ENCODE measurements around the gene ANO9. TPM values are rescaled to one million over a fixed set of nuclear protein-coding genes. Genes with fewer than 3 reads are reported as not detected.
"Not testable (repeated sequence)": the region's sequence is repeated elsewhere in the genome, so short reads cannot be mapped to it uniquely, and the experiment has no call there.

Gene ANO9
- total and polyA plus RNA-seq, 10 donors: 10.2 to 53.8 (median 26.3) TPM

GRCh38 chr11:471468-472145, 29.8 kb upstream of the ANO9 start:
- peak overlapping the region in 3 of 8 donors; percentile 79 to 85 (median 84) for H3K27ac ChIP-seq
- no peak overlapping the region for H3K4me3 ChIP-seq
- intact Hi-C loops (cut with DNase I; ENCODE audit: low total_unique reads): no loop called here
- peaks cover 0 to 20% (median 11%) of the 10 kb centered on the region in 6 donors for H3K4me1 ChIP-seq
- TF ChIP-seq POLR2AphosphoS5 (IDR thresholded peaks at IDR 0.05): no peak
- no peak for TF ChIP-seq POLR2A (IDR thresholded peaks at IDR 0.05)
- TF ChIP-seq, protein P1, sequence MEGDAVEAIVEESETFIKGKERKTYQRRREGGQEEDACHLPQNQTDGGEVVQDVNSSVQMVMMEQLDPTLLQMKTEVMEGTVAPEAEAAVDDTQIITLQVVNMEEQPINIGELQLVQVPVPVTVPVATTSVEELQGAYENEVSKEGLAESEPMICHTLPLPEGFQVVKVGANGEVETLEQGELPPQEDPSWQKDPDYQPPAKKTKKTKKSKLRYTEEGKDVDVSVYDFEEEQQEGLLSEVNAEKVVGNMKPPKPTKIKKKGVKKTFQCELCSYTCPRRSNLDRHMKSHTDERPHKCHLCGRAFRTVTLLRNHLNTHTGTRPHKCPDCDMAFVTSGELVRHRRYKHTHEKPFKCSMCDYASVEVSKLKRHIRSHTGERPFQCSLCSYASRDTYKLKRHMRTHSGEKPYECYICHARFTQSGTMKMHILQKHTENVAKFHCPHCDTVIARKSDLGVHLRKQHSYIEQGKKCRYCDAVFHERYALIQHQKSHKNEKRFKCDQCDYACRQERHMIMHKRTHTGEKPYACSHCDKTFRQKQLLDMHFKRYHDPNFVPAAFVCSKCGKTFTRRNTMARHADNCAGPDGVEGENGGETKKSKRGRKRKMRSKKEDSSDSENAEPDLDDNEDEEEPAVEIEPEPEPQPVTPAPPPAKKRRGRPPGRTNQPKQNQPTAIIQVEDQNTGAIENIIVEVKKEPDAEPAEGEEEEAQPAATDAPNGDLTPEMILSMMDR (IDR thresholded peaks at IDR 0.05 in 8 of 11, conservative IDR thresholded peaks at IDR 0.05 in 3 of 11): no peak
- no peak for DNase-seq
- H3K27me3 ChIP-seq (replicated peaks in 1 of 7): no peaks in the 10 kb centered on the region
- no peaks in the 10 kb centered on the region for H3K36me3 ChIP-seq
- H3K9me3 ChIP-seq: no peaks in the 10 kb centered on the region
- 94 to 97% (median 95%) methylated on average over 54 to 61 of the region's 61 CpGs for WGBS, 5 donors

DNA sequence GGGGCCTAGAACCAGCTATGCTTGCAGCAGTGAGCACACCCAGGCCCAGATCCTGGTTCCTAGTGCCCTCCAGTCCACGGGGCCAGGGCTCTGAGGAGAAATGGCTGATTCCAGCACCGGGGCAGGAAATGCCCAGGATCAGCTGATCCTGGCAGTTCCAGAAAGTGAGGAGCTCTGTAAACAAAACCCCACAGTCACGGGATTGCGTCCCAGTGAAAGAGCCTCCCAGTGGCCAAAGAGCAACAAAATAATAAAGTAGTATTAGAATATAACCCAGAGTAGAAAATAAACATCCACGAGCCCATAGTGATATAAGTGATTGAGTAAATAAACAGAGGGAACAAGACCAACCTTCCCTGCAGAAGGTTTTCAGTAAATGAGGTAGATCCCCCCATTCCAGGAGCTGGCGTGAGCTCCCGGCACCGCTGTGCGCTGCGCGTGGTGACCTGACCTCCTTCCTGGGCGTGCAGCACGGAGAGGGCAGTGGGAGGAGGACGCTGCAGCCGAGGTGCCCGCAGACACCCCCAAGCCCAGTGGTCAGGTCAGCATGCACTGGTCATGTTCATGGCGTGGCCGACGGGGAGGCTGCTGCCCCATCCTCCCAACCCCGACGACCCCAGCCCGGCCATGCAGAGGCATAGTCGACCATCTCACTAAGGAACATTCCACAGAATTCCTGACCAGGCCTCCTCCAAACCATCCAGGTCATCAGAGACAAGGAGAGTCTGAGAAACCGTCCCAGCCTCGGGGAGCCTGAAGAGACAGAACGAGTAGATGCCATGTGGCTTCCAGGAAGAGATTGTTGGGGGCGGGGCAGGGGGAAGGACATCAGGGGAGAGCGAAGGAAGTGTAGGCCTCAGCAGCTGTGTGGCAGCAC, 28.1 kb upstream of the ANO9 start:
- 73 to 82% (median 80%) methylated on average over 21 to 28 of the region's 28 CpGs for WGBS, 5 donors
- peak overlapping the region in 1 of 8 donors; percentile 11 for H3K4me3 ChIP-seq

GRCh38 chr11:469026-469683, 27.3 kb upstream of the ANO9 start:
- Histone ChIP-seq H3K36me3 (peaks cover 0 to 12% (median 0%) of the 10 kb centered on the region in 6 donors), H3K4me3 (peak overlapping the region in 1 of 8 donors; percentile 11), H3K4me1 (peaks cover 0 to 29% (median 11%) of the 10 kb centered on the region in 6 donors), H3K27ac (peak overlapping the region in 7 of 8 donors; percentile 74 to 85 (median 80))
- intact Hi-C loops (cut with DNase I; ENCODE audit: low total_unique reads); DNase-seq; H3K27me3 ChIP-seq (replicated peaks in 1 of 7); H3K9me3 ChIP-seq: not testable (repeated sequence)
- 73 to 78% (median 74%) methylated on average over 18 to 19 of the region's 19 CpGs for WGBS, 5 donors

More for the DNA sequence above, 28.1 kb upstream of the ANO9 start:
- Histone ChIP-seq H3K36me3 (peaks cover 0 to 4% (median 0%) of the 10 kb centered on the region in 6 donors), H3K27ac (peak overlapping the region in 7 of 8 donors; percentile 74 to 85 (median 80)), H3K27me3 (replicated peaks in 1 of 7) (no peaks in the 10 kb centered on the region), H3K9me3 (no peaks in the 10 kb centered on the region), H3K4me1 (peaks cover 0 to 29% (median 11%) of the 10 kb centered on the region in 6 donors)
- intact Hi-C loops (cut with DNase I; ENCODE audit: low total_unique reads): no loop called here
- TF ChIP-seq, protein P1 (IDR thresholded peaks at IDR 0.05 in 8 of 11, conservative IDR thresholded peaks at IDR 0.05 in 3 of 11): peak in 3 of 11 experiments; percentile 6 to 17 (median 15)
- no peak for TF ChIP-seq POLR2A (IDR thresholded peaks at IDR 0.05)
- TF ChIP-seq POLR2AphosphoS5 (IDR thresholded peaks at IDR 0.05): peak; percentile 63 to 66 (median 66)
- peak; percentile 76 for DNase-seq

- H3K27me3 ChIP-seq (replicated peaks in 1 of 7): no peaks in the 10 kb centered on the region
- 82 to 93% (median 84%) methylated on average over 6 of the region's 6 CpGs for WGBS, 5 donors
- no peak overlapping the region for H3K4me3 ChIP-seq
- H3K27ac ChIP-seq: peak overlapping the region in 4 of 8 donors; percentile 32 to 85 (median 78)
- no peaks in the 10 kb centered on the region for H3K9me3 ChIP-seq
- intact Hi-C loops (cut with DNase I; ENCODE audit: low total_unique reads): no loop called here
- TF ChIP-seq, protein P1 (IDR thresholded peaks at IDR 0.05 in 8 of 11, conservative IDR thresholded peaks at IDR 0.05 in 3 of 11): no peak
- TF ChIP-seq POLR2AphosphoS5 (IDR thresholded peaks at IDR 0.05) (no peak), POLR2A (IDR thresholded peaks at IDR 0.05) (no peak)
- H3K4me1 ChIP-seq: peaks cover 0 to 29% (median 11%) of the 10 kb centered on the region in 6 donors
- H3K36me3 ChIP-seq: peaks cover 0 to 17% (median 0%) of the 10 kb centered on the region in 6 donors
- DNase-seq: no peak
These were observed 26.7 kb upstream of the ANO9 start for GRCh38 chr11:468493-468892.

All from spleen (tissue), 11 donors.